Ishikawa (cell line): ENCODE measurements around the gene CTR9.

Experiments used
- CEBPB ChIP-seq: IDR thresholded peaks from 2 replicates; pipeline ENCODE4 v1.6.1; 2012
- CREB1 ChIP-seq: IDR thresholded peaks from 2 replicates; pipeline ENCODE4 v1.6.1; 2012; ENCODE audit warnings: low read depth
- EGR1 ChIP-seq: IDR thresholded peaks from 2 replicates; pipeline ENCODE4 v1.6.1; 2012
- EP300 ChIP-seq: IDR thresholded peaks from 2 replicates; pipeline ENCODE4 v1.6.1; 2012; ENCODE audit warnings: borderline replicate concordance
- FOXM1 ChIP-seq: IDR thresholded peaks from 2 replicates; pipeline ENCODE4 v1.6.1; 2012; ENCODE audit warnings: low read depth, borderline replicate concordance
- MAX ChIP-seq: IDR thresholded peaks from 2 replicates; pipeline ENCODE4 v1.6.1; 2012
- RAD21 ChIP-seq: IDR thresholded peaks from 2 replicates; pipeline ENCODE4 v1.6.1; 2012; ENCODE audit warnings: low read depth
- REST ChIP-seq: IDR thresholded peaks from 2 replicates; pipeline ENCODE4 v1.6.1; 2012; ENCODE audit warnings: low read depth, mild to moderate bottlenecking
- TAF1 ChIP-seq: IDR thresholded peaks from 2 replicates; pipeline ENCODE4 v1.6.1; 2012; ENCODE audit warnings: low read depth, mild to moderate bottlenecking
- TCF12 ChIP-seq: IDR thresholded peaks from 2 replicates; pipeline ENCODE4 v1.6.1; 2012; ENCODE audit warnings: low read depth
- TEAD4 ChIP-seq: IDR thresholded peaks from 2 replicates; pipeline ENCODE4 v1.6.1; 2012
- USF1 ChIP-seq: IDR thresholded peaks from 2 replicates; pipeline ENCODE4 v1.6.1; 2012

GRCh38 chr11:10779086-10779485 is 28.0 kb downstream of the CTR9 start:
- TF ChIP-seq TEAD4: no peak
- TF ChIP-seq CREB1: no peak
- no peak for TF ChIP-seq EP300
- TF ChIP-seq REST: no peak
- TF ChIP-seq TCF12: no peak
- no peak for TF ChIP-seq RAD21
- TF ChIP-seq TAF1: no peak
- no peak for TF ChIP-seq MAX
- TF ChIP-seq USF1: no peak
- no peak for TF ChIP-seq FOXM1
- TF ChIP-seq CEBPB: no peak
- TF ChIP-seq EGR1: no peak
